ENCODE results near the gene MAGOHB.

- no peak for TF ChIP-seq NCOR1 (IDR thresholded peaks at IDR 0.05; ENCODE audit: borderline replicate concordance, low read length)
- no peak for TF ChIP-seq ATF6 (CRISPR knock-in tag; conservative IDR thresholded peaks at IDR 0.05)
- no peak for TF ChIP-seq CBFB (CRISPR knock-in tag; IDR thresholded peaks at IDR 0.05)
- TF ChIP-seq GMEB2 (CRISPR knock-in tag; IDR thresholded peaks at IDR 0.05; ENCODE audit: low read depth): no peak
- no peak for TF ChIP-seq NFATC3 (CRISPR knock-in tag; IDR thresholded peaks at IDR 0.05)
- TF ChIP-seq FOXP1 (IDR thresholded peaks at IDR 0.05): no peak
- no peak for TF ChIP-seq FOXP1 (CRISPR knock-in tag; IDR thresholded peaks at IDR 0.05)
- TF ChIP-seq ETV6 (CRISPR knock-in tag; conservative IDR thresholded peaks at IDR 0.05): no peak
- no peak for TF ChIP-seq FOXK2 (IDR thresholded peaks at IDR 0.05)
- no peak for TF ChIP-seq FOXM1 (CRISPR knock-in tag; IDR thresholded peaks at IDR 0.05)
- no peak for TF ChIP-seq ZNF724P (CRISPR knock-in tag; IDR thresholded peaks at IDR 0.05; ENCODE audit: borderline replicate concordance)
Observed at GRCh38 chr12:10634427-10634826, 21.0 kb upstream of the MAGOHB start.

Measured in HepG2 (cell line).